T-helper 1 cell treated with Interleukin-12 subunit alpha and Interleukin-12 subunit beta and Interleukin-4 antibody, amounts not matched to agents 30 μg/mL and 1 μg/mL, for 36 hours (primary cell): ENCODE data around the gene CBX4.

Experiments
- H3K27ac Mint-ChIP-seq: one replicate; pipeline ENCODE4 v1.8.0; 2021; ENCODE audit warnings: mild to moderate bottlenecking, mixed read lengths
- H3K27me3 Mint-ChIP-seq: one replicate; pipeline ENCODE4 v1.8.0; 2021; ENCODE audit warnings: low read depth, mixed read lengths
- H3K36me3 Mint-ChIP-seq: one replicate; pipeline ENCODE4 v1.8.0; 2021; ENCODE audit warnings: low read depth, mixed read lengths
- H3K4me1 Mint-ChIP-seq: one replicate; pipeline ENCODE4 v1.8.0; 2021; ENCODE audit warnings: low read depth, mixed read lengths
- H3K4me3 Mint-ChIP-seq: one replicate; pipeline ENCODE4 v1.8.0; 2021; ENCODE audit warnings: mild to moderate bottlenecking, moderate library complexity, mixed read lengths
- H3K9me3 Mint-ChIP-seq: one replicate; pipeline ENCODE4 v1.8.0; 2021; ENCODE audit warnings: mixed read lengths

Gene CBX4

GRCh38 chr17:79790805-79791734 is 48.2 kb downstream of the CBX4 start:
- Mint-ChIP-seq H3K9me3 (no peaks in the 10 kb centered on the region), H3K27ac (no peak overlapping the region), H3K27me3 (peaks cover 57% of the 10 kb centered on the region), H3K4me3 (no peak overlapping the region), H3K36me3 (peaks cover 7% of the 10 kb centered on the region), H3K4me1 (peaks cover 4% of the 10 kb centered on the region)

DNA sequence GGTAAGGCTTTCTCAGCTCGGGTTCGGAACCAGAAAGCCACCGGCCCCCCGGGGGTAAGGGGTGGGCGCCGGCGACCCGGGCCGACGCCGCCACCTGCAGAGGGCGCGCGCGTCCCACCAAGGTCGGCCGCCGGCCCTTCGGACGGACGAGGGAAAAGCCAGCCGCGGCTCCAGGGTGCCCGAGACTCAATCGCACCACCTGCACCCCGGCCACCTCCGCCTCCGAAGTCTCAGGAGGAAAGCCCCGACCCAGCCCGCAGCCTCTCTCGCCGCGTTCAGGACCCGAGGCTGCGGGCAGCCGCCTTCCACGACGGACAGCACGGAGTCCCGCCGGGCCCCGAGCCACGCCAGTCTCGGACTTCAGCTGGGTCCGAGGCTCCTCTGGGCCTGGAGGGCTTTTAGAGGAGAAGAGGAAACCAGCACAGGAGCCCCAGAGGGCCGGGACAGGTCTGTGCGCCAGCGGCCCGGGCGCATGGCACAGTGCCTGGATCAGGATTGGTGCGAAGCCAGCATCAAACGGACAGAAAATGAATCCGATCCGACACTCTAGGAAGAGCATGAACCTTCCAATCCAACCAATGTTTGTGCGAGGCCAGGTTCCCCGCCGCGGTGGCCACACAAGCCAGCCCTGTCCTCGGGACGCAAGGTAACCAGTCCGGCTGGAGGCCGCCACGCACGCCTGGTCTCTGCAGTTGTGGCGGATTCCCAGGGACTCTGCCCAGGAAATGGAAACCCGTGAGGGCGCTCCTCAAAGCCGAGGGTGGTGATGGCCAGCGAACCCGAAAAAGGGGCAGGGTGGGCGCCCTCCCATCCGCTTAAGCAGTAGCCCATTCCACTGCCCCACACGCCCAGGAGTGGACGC is 49.1 kb downstream of the CBX4 start:
- Mint-ChIP-seq H3K4me3 (no peak overlapping the region), H3K9me3 (no peaks in the 10 kb centered on the region), H3K4me1 (no peaks in the 10 kb centered on the region), H3K27me3 (peaks cover 57% of the 10 kb centered on the region), H3K36me3 (peaks cover 3% of the 10 kb centered on the region), H3K27ac (no peak overlapping the region)

GRCh38 chr17:79788989-79789942 is 50.0 kb downstream of the CBX4 start:
- Mint-ChIP-seq H3K9me3 (no peaks in the 10 kb centered on the region), H3K4me3 (no peak overlapping the region), H3K36me3 (peaks cover 3% of the 10 kb centered on the region), H3K4me1 (no peaks in the 10 kb centered on the region), H3K27ac (no peak overlapping the region), H3K27me3 (peaks cover 57% of the 10 kb centered on the region)

GRCh38 chr17:79788455-79788854 is 50.8 kb downstream of the CBX4 start:
- Mint-ChIP-seq H3K27me3 (peaks cover 53% of the 10 kb centered on the region), H3K27ac (no peak overlapping the region), H3K4me1 (no peaks in the 10 kb centered on the region), H3K36me3 (no peaks in the 10 kb centered on the region), H3K4me3 (no peak overlapping the region), H3K9me3 (no peaks in the 10 kb centered on the region)

GRCh38 chr17:79786930-79787643 is 52.2 kb downstream of the CBX4 start:
- no peak overlapping the region for H3K27ac Mint-ChIP-seq
- H3K36me3 Mint-ChIP-seq, result no peaks in the 10 kb centered on the region
- H3K4me1 Mint-ChIP-seq, result no peaks in the 10 kb centered on the region
- H3K27me3 Mint-ChIP-seq, result peaks cover 47% of the 10 kb centered on the region
- no peaks in the 10 kb centered on the region for H3K9me3 Mint-ChIP-seq
- H3K4me3 Mint-ChIP-seq, result no peak overlapping the region

GRCh38 chr17:79785900-79786810 is 53.1 kb downstream of the CBX4 start:
- no peak overlapping the region for H3K4me3 Mint-ChIP-seq

GRCh38 chr17:79785017-79785899 is 54.0 kb downstream of the CBX4 start:
- Mint-ChIP-seq H3K36me3 (no peaks in the 10 kb centered on the region), H3K9me3 (no peaks in the 10 kb centered on the region), H3K27ac (no peak overlapping the region), H3K4me3 (no peak overlapping the region), H3K27me3 (peaks cover 47% of the 10 kb centered on the region), H3K4me1 (peaks cover 4% of the 10 kb centered on the region)

More at GRCh38 chr17:79785900-79786810, 53.1 kb downstream of the CBX4 start:
- H3K27ac Mint-ChIP-seq, result no peak overlapping the region
- no peaks in the 10 kb centered on the region for H3K9me3 Mint-ChIP-seq
- H3K36me3 Mint-ChIP-seq, result no peaks in the 10 kb centered on the region
- peaks cover 2% of the 10 kb centered on the region for H3K4me1 Mint-ChIP-seq
- peaks cover 44% of the 10 kb centered on the region for H3K27me3 Mint-ChIP-seq

GRCh38 chr17:79784353-79785016 is 54.8 kb downstream of the CBX4 start:
- Mint-ChIP-seq H3K9me3 (no peaks in the 10 kb centered on the region), H3K27me3 (peaks cover 52% of the 10 kb centered on the region)

GRCh38 chr17:79783891-79784290 is 55.3 kb downstream of the CBX4 start:
- Mint-ChIP-seq H3K9me3 (no peaks in the 10 kb centered on the region), H3K27me3 (peaks cover 54% of the 10 kb centered on the region), H3K4me1 (peaks cover 6% of the 10 kb centered on the region)

More at GRCh38 chr17:79784353-79785016, 54.8 kb downstream of the CBX4 start:
- Mint-ChIP-seq H3K27ac (no peak overlapping the region), H3K36me3 (no peaks in the 10 kb centered on the region), H3K4me1 (peaks cover 4% of the 10 kb centered on the region), H3K4me3 (no peak overlapping the region)

More at GRCh38 chr17:79783891-79784290, 55.3 kb downstream of the CBX4 start:
- no peaks in the 10 kb centered on the region for H3K36me3 Mint-ChIP-seq
- no peak overlapping the region for H3K27ac Mint-ChIP-seq
- no peak overlapping the region for H3K4me3 Mint-ChIP-seq
